Prostate gland (tissue), 2 donors: ENCODE data around the gene VPS26C. TPM values are rescaled to one million over a fixed set of nuclear protein-coding genes. Genes with fewer than 3 reads are reported as not detected.

ENCODE experiments used
- DNase-seq: peaks from one replicate; pipeline ENCODE4 v3.0.0-alpha.2; 2019; ENCODE audit warnings: low spot score
- H3K27ac ChIP-seq, 2 donors: fragments of 200-600 bp; sonication (generic); 2 replicates each; pipeline ENCODE4 v1.5.1; 2017 to 2019
- H3K27me3 ChIP-seq: fragments of 200-600 bp; sonication (generic); replicated peaks from 2 replicates; pipeline ENCODE4 v1.5.1; 2019; ENCODE audit not compliant: insufficient read depth
- H3K36me3 ChIP-seq, 2 donors: fragments of 200-600 bp; sonication (generic); 1 replicate in 1 of 2; 2 replicates in 1 of 2; pipeline versions ENCODE4 v1.5.1 to v1.8.1; 2017 to 2019
- H3K4me1 ChIP-seq: fragments of 200-600 bp; sonication (generic); replicated peaks from 2 replicates; pipeline ENCODE4 v1.5.1; 2019
- H3K4me3 ChIP-seq, 2 donors: fragments of 200-600 bp; sonication (generic); 2 replicates each; pipeline ENCODE4 v1.5.1; 2017 to 2019
- H3K9me3 ChIP-seq: fragments of 200-600 bp; sonication (generic); 2 replicates; pipeline ENCODE4 v1.5.1; 2017
- POLR2A ChIP-seq: fragments of 450-650 bp; IDR thresholded peaks from one replicate; pipeline ENCODE4 v1.6.1; 2016; ENCODE audit warnings: antibody characterized with exemption, mild to moderate bottlenecking
- POLR2AphosphoS5 ChIP-seq: sonication (generic); formaldehyde crosslinking; IDR thresholded peaks from one replicate; pipeline ENCODE4 v1.6.1; 2017; ENCODE audit warnings: antibody characterized with exemption
- WGBS: methylation state at CpG from one replicate; pipeline ENCODE4 v1.1.5; 2018; 5-methylcytosine and 5-hydroxymethylcytosine counted together
- intact Hi-C: fragments of 100-400 bp; cut with DNase I; formaldehyde crosslinking; loops from one replicate; pipeline ENCODE4 v1.14.2; 2022
- total RNA-seq, 2 donors: library from RNA; depleted of rRNA; stranded (reverse); fragments of >200 nt; gene quantifications; one replicate each; pipeline ENCODE4 v1.1.0, GENCODE V29; 2016
- TF ChIP-seq, protein P1 (sequence below), 4 experiments: fragments of 200-600 bp in 2 of 4; fragments of 450-650 bp in 2 of 4; sonication (generic) in 2 of 4; IDR thresholded peaks; 1 replicate in 3 of 4; 2 replicates in 1 of 4; pipeline ENCODE4 v1.5.1; 2016 to 2019; ENCODE audit warnings: antibody characterized with exemption in 4 of 4, mild to moderate bottlenecking in 2 of 4, moderate library complexity in 2 of 4

VPS26C gene
- total RNA-seq, 2 donors from 2014 or later: 36.8 to 46.1 TPM

DNA sequence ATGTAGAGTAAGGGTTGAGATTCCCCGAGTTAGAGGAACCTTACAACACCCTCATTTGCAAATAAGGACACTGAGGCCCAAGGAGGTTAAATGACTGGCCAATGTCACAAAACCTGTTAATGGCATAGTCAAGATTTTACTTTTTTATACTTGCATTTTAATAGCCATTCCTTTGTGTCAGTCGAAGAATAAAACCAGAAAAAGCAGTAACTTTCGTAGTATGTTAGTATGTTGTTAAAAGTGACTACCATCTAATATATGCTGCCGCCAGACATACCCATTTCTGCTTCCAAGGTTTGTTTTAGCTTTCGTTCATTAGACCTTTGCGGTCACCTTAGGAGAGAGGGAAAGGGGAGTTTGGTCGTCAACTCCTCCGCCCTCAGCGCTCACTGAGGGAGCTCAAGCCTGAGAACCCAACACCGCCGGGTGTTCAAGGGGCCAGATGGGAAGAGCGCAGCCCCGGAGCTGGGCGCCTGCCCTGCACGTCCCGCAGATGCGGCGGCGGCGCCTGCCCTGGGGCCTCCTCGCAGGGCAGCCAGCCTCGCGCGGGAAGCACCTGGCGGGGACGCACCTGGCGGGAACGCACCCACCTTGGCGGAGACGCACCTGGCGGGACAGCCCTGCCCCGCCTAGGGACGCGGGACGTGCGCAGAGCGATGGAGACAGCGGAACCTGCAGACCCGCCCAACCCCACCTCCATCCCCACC, 466 bp downstream of the VPS26C start:
- WGBS: 3% methylated on average over 33 of the region's 39 CpGs
- H3K9me3 ChIP-seq: no peaks in the 10 kb centered on the region
- H3K4me3 ChIP-seq: peak overlapping the region; percentile 74 to 81
- H3K4me1 ChIP-seq: peaks cover 4% of the 10 kb centered on the region
- DNase-seq: no peak
- H3K36me3 ChIP-seq: no peaks in the 10 kb centered on the region
- H3K27ac ChIP-seq: peak overlapping the region; percentile 94 to 96
- intact Hi-C loops: loop anchor here (2.0 to 5.0 kb wide), 3 partner anchors 100 to 296 kb away; partner anchors contain the start of gene DYRK1A
- TF ChIP-seq, protein P1, sequence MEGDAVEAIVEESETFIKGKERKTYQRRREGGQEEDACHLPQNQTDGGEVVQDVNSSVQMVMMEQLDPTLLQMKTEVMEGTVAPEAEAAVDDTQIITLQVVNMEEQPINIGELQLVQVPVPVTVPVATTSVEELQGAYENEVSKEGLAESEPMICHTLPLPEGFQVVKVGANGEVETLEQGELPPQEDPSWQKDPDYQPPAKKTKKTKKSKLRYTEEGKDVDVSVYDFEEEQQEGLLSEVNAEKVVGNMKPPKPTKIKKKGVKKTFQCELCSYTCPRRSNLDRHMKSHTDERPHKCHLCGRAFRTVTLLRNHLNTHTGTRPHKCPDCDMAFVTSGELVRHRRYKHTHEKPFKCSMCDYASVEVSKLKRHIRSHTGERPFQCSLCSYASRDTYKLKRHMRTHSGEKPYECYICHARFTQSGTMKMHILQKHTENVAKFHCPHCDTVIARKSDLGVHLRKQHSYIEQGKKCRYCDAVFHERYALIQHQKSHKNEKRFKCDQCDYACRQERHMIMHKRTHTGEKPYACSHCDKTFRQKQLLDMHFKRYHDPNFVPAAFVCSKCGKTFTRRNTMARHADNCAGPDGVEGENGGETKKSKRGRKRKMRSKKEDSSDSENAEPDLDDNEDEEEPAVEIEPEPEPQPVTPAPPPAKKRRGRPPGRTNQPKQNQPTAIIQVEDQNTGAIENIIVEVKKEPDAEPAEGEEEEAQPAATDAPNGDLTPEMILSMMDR (IDR thresholded peaks at IDR 0.05): no peak
- no peak for TF ChIP-seq POLR2AphosphoS5
- TF ChIP-seq POLR2A: no peak
- no peaks in the 10 kb centered on the region for H3K27me3 ChIP-seq

DNA sequence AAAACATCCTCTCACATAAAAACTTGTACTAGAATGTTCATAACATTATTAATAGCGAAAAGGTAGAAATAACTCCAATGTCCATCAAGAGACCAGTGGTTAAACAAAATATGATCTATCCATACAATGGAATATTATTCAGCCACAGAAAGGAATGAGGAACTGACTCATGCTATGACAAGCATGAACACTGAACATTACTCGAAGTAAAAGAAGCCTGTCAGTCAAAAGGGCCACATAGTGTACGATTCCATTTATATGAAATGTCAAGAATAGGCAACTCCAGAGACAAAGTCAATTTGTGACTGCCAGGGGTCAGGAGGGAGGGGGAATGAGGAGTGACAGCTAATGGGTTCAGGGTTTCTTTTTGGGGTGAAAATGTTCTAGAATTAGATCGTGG, 2.3 kb downstream of the VPS26C start:
- intact Hi-C loops: loop anchor here (5.0 kb wide), 1 partner anchor 297 kb away; no protein-coding TSS in a partner anchor
- no peaks in the 10 kb centered on the region for H3K36me3 ChIP-seq
- 90% methylated on average over 4 of the region's 4 CpGs for WGBS
- no peak overlapping the region for H3K4me3 ChIP-seq
- no peak for TF ChIP-seq POLR2AphosphoS5
- TF ChIP-seq, protein P1 (IDR thresholded peaks at IDR 0.05): no peak
- no peak for TF ChIP-seq POLR2A
- H3K27me3 ChIP-seq: no peaks in the 10 kb centered on the region
- peaks cover 4% of the 10 kb centered on the region for H3K4me1 ChIP-seq
- H3K9me3 ChIP-seq: no peaks in the 10 kb centered on the region
- no peak for DNase-seq
- H3K27ac ChIP-seq: no peak overlapping the region

DNA sequence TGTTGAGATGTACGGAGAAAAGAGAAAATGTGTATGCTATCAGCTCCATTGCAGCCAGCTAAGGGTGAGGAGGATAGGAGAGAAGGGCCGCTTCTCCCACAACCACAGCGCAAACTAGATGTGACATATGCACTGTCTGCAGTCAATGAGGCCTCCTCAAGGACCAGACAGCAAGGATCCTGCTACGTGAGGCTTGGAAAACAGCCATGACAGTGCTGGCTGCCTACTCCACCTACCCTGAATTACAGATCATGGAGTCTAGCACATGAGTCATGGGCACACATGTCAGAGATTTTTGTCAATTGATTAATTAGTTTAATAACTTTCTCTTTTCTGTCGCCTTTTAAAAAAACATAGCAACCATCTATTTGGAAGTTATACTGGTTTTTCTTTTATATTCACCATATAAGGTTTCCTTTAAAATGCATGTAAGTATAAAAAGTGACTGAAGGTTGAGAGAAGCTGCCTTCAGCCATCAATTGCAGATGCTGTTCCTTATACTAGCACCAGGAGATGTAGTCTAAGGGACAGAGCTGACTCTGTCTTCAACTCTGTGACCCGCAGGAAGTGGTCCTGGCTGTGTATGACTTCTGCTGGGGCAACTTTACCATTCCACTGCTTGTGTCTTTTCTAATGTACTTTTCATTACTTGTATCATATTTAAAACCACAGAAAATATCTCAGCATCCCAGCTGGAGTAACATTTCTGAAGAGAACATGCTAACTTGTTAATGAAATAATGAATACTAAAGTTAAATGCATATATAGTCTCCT, 3.1 kb downstream of the VPS26C start:
- 89% methylated on average over 6 of the region's 6 CpGs for WGBS
- H3K27ac ChIP-seq: no peak overlapping the region
- DNase-seq: no peak

DNA sequence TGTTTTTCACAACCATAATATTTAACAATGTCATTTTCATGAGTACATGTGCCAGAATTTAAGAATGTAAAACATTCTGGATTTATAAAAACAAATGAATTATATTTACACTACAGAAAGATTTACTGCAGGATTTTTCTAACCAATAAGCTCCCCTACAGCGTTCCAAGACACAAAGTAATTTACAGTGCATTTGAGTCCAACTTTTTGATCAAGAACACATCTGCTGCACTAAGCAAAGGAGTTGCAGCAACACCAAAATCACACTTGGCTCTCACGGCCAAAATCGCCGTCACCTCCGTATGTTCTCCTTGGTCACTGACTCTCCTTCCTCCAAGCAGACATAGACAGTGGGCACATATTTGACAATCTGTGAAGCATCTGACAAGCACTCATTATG, 7.7 kb downstream of the VPS26C start:
- Histone ChIP-seq H3K9me3 (no peaks in the 10 kb centered on the region), H3K4me3 (no peak overlapping the region), H3K27me3 (no peaks in the 10 kb centered on the region), H3K36me3 (no peaks in the 10 kb centered on the region), H3K27ac (no peak overlapping the region), H3K4me1 (no peaks in the 10 kb centered on the region)
- WGBS: 57% methylated on average over 5 of the region's 5 CpGs
- no peak for DNase-seq
- TF ChIP-seq POLR2A: no peak
- TF ChIP-seq, protein P1 (IDR thresholded peaks at IDR 0.05): no peak
- no peak for TF ChIP-seq POLR2AphosphoS5
- intact Hi-C loops: no loop called here

More for the DNA sequence above, 3.1 kb downstream of the VPS26C start:
- TF ChIP-seq POLR2AphosphoS5: no peak
- TF ChIP-seq, protein P1 (IDR thresholded peaks at IDR 0.05): no peak
- no peak for TF ChIP-seq POLR2A
- Histone ChIP-seq H3K4me1 (peaks cover 4% of the 10 kb centered on the region), H3K36me3 (no peaks in the 10 kb centered on the region), H3K9me3 (no peaks in the 10 kb centered on the region), H3K4me3 (no peak overlapping the region), H3K27me3 (no peaks in the 10 kb centered on the region)
- intact Hi-C loops: no loop called here
